GM18858 (cell line): Measurements from ENCODE around the gene UIMC1.
"Not testable (repeated sequence)": the region's sequence is repeated elsewhere in the genome, so short reads cannot be mapped to it uniquely, and the experiment has no call there.

ENCODE experiments used
- ATAC-seq: cut with Tn5 transposase; IDR thresholded peaks from one replicate; pipeline ENCODE4 v1.9.1; 2021; ENCODE audit not compliant: unreplicated experiment

Gene UIMC1

DNA sequence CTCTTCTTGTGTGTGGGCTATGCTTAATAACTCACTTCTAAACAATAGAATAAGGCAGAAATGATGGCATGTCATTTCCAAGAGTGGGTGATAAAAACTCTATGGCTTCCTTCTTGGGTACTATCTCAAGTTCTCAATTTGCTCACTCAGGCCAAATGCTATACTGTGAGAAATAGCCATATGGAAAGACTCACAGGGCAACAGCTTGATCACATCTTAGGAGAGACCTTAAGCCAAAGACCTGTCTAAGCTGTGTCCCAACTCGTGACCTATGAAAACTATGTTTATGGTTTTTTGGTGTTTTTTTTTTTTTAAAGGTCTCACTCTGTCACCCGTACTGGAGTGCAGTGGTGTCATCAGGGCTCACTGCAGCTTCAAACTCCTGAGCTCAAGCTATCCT is 2.1 kb upstream of the UIMC1 start:
- ATAC-seq = no peak

DNA sequence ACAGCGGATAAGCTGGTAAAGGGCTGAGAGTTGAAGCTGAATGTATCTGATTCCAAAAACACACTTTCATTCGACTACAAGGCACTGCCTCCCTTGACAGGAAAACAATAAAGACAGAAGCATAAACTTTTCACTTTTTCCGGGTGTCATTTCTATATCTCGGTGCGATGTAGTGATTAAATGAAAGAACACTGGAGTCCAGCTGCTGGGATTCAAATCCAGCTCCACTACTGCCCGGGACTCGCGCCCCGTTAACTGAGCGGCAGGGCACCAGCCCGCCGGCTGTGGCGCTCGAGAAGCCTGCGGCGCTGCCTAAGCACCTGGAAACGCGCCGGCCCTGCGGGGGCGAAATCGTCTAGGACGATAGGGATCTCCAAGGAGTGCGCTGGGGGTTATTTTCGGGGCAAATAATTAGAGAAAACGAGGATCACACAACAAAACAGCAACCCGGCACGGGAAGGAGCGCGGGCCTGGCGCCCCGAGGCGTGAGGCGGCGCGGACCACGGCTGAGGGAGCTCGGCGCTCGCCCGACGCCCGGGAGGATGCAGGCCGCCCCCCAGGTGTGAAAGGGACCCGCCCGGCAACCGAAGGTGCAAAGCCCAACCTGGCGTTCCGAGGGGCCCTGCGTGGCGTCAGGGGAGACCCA is 837 bp downstream of the UIMC1 start:
- ATAC-seq = peak; percentile 39

DNA sequence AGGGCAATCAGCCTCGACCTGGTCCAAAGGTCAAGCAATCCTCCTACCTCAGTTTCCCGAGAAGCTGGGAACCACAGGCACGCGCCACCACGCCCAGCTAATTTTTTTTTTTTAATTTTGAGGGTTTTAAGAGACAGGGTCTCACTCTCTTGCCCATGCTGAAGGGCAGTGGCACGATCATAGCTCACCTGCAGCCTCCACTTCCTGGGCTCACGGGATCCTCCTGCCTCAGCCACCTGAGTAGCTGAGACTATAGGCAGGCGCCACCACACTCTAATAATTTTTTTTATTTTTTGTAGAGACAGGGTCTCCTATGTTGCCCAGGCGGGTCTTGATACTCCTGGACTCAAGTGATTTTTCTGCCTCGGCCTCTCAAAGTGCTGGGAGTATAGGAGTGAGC is 1.6 kb downstream of the UIMC1 start:
- ATAC-seq = no peak

DNA sequence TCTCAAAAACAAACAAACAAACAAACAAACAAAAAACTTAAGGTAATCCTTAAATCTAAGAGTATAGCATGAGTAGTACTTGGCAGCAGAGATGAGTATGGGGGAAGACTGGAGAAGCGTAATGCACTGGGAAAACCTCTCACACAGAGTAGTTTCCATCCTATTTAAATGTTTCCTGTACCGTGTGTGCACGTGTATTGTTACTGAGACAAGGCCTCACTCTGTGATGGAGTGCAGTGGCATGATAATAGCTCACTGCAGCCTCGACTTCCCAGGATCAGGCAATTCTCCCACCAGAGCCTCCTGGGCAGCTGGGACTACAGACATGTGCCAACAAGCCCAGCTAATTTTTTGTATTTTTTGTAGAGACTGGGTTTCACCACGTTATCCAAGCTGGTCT is 2.9 kb downstream of the UIMC1 start:
- ATAC-seq = no peak

DNA sequence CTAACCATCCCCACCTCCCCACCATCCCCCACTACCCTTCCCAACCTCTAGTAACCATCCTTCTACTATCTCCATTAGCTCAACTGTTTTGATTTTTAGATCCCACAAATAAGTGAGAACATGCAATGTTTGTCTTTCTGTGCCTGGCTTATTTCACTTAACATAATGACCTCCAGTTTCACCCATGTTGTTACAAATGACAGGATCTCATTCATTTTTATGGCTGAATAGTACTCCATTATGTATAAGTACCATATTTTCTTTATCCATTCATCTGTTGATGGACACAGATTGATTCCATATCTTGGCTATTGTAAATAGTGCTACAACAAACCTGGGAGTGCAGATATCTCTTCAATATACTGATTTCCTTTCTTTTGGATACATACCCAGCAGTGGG is 7.1 kb downstream of the UIMC1 start:
- ATAC-seq = not testable (repeated sequence)

DNA sequence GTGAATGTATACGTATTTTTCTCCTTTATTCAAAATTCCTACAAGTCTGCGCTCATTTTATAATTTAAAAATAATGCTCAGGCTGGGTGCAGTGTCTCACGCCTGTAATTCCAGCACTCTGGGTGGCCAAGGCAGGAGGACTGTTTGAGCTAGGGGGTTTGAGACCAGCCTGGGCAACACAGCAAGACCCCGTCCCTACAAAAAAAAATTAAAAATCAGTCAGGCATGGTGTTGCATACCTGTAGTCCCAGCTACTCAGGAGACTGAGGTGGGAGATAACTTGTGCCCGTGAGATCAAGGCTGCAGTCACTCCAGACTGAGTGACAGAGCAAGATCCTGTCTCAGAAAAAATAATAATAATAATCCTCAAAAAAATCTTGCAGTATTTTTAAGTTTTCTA is 7.8 kb downstream of the UIMC1 start:
- ATAC-seq = no peak

DNA sequence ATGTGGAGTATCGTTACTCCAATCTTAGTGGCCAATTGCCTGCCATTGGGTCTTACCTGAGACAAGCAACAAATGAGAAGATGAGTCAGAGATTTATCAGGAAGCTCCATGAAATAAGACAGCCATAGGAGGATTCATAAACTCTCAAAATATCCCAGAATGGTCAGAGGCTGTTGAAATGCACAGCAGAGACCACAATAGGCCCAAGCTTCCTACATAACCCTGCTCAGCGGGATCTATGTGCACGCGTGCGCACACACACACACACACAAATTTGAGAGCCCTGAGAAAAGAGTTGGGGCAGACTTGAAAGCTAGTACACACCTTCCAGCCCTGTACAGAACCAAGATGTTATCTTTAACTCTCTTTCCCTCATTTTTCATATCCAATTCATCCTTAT is 9.8 kb downstream of the UIMC1 start:
- ATAC-seq = no peak

DNA sequence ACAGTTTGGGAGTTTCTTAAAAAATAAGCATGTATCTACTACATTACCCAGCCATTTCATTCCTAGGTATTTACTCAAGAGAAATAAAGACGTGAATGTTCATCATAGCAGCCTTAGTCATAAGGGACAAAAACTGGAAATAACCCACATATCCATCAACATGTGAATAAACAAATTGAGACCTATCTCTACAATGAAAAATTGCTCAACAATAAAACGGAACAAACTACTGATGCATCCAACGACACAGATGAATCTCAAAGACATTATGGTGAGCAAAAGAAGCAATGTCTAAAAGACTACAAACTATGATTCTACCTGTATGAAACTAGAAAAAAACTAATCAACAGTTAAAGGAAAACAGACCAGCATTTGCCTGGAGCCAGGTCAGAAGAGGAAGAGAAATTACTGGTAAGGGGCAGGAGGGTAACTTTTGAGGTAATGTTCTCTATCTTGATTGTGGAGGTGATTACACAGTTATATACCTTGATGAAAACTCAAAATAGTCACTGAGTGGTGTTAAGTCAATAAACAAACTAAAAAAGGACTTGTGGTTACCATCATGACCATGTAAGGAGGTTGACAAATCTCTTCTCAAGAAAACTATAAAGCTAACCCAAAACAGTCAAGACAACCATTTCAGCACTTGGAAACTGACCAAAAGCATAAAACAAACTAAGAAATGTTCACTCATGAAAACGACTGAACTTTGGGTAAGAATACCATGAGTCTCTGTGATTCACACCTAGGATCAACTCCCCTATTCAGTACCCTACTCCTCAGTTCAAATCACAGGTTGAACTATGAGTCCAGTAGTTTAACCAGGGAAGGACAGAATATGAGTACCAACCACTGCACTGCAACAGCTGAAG is 10.4 kb downstream of the UIMC1 start:
- ATAC-seq = peak; percentile 36

DNA sequence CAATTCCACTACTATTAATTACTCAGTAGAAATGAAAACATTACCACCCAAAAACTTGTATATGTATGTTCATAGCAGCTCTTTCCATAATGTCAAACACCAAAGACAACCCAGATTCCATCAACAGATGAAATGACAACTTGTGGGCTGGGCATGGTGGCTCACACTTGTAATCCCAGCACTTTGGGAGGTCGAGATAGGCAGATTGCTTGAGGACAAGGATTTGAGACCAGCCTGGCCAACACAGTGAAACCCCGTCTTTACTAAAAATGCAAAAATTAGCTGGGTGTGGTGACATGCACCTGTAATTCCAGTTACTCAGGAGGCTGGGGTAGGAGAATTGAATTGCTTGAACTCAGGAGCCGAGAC is 11.5 kb downstream of the UIMC1 start:
- no peak for ATAC-seq

DNA sequence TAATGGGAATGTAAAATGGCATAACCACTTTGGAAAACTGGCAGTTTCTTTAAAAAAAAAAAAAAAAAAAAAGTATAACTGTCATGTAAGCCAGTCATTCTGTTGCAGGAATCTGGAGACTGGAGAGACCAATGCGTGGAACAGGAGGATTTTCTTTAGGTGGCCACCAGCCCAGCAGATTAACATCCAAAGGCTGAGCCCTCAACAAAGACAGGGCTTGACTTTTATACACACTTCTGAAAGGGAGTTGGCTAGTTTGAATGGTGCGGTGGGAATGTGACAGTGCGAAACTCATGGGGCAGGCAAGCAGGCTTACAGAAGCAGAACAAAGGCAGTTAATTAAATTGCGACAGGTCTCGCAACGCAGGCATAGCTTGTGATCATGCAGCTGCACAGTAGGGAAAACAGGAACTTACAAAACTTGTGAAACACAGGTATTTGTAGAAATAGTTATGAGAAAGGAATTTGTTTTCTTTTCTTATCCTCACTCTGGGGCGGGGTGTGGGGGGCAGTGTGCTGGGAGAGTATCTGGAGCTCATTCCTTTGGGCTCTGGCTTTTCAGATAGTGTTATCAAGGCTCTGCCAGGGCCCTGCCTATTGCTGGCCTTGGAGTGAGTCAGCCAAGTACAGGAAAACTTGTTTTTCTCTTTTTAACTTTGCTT is 12.0 kb downstream of the UIMC1 start:
- ATAC-seq = no peak

DNA sequence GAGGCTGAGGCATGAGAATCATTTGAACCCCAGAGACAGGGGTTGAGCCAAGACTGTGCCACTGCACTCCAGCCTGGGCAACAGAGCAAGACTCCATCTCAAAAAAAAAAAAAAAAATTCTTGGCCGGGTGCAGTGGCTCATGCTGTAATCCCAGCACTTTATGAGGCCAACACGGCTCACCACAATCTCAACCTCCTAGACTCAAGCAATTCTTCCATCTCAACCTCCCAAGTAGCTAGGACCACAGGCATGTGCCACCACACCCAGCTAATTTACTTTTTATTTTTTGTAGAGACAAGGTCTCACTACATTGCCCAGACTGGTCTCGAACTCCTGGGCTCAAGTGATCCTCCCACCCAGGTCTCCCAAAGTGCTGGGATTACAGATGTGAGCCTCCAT is 13.5 kb downstream of the UIMC1 start:
- ATAC-seq = not testable (repeated sequence)

DNA sequence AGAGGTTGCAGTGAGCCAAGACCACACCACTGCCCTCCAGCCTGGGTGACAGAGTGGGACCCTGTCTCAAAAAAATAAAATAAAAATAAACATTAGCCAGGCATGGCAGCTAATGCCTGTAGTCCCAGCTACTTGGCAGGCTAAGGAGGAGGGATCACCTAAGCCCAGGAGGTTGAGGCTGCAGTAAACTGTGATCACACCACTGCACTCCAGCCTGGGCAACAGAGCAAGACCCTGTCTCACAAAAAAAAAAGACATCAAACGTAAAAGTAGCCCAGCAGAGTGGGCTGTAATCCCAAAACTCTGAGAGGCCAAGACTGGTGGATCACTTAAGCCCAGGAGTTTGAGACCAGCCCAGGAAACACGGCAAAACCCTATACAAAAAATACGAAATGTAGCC is 19.0 kb downstream of the UIMC1 start:
- no peak for ATAC-seq

DNA sequence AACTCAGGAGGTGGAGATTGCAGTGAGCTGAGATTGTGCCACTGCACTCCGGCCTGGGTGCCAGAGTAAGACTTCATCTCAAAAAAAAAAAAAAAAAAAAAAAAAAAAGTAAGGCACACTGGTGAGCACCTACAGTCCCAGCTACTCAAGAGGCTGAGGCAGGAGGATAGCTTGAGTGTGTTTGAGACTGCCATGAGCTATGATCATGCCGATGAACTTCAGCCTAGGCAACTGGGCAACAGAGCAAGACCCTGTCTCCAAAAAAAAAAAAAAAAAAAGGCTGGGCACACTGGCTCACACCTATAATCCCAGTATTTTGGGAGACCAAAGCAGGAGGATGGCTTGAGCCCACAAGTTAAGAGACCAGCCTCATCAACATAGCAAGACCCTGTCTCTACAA is 20.3 kb downstream of the UIMC1 start:
- ATAC-seq = no peak

DNA sequence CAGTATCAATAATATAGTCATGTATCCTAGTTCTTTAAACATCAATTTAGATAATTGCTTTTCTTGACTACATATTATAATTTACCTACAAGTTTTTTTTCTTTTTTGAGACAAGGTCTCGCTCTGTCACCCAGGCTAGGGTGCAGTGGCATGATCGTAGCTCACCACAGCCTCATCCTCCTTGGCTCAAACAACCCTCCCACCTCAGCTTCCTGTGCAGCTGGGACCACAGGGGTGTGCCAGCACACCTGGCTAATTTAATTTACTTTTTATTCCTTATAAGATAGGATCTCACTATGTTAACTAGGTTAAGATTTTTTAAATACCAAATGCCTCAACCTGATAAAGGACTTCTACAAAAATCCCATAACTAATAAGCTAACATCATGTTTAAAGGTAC is 21.1 kb downstream of the UIMC1 start:
- peak; percentile 47 for ATAC-seq

DNA sequence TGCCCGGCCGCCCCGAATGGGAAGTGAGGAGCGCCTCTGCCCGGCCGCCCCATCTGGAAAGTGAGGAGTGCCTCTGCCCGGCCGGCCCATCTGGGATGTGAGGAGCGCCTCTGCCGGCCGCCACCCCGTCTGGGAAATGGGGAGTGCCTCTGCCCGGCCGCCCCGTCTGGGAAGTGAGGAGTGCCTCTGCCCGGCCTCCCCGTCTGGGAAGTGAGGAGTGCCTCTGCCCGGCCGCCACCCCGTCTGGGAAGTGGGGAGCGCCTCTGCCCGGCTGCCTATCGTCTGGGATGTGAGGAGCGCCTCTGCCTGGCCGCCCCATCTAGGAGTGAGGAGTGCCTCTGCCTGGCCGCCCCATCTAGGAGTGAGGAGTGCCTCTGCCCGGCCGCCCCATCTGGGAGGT is 22.4 kb downstream of the UIMC1 start:
- ATAC-seq = not testable (repeated sequence)

DNA sequence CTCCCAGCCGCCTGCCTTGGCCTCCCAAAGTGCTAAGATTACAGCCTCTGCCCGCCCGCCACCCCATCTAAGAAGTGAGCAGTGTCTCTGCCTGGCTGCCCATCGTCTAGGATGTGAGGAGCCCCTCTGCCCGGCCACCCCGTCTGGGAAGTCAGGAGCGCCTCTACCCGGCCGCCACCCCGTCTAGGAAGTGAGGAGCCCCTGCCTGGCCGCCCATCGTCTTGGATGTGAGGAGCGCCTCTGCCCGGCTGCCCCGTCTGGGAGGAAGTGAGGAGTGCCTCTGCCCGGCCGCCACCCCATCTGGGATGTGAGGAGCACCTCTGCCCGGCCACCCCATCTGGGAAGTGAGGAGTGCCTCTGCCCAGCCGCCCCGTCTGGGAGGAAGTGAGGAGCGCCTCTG is 23.0 kb downstream of the UIMC1 start:
- ATAC-seq = not testable (repeated sequence)

DNA sequence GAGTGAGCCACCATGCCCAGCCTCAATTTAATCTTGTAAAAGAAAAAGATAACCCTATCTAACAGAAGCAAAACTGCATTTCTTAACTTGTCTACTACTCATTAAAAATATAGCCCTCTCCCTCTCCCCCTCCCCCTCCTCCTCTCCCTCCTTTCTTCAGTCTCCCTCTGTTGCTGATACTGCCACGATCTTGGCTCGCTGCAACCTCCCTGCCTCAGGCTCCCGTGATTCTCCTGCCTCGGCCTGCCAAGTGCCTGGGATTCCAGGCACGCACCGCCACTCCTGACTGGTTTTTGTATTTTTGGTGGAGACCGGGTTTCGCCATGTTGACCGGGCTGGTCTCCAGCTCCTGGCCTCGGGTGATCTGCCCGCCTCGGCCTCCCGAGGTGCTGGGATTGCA is 23.5 kb downstream of the UIMC1 start:
- not testable (repeated sequence) for ATAC-seq

DNA sequence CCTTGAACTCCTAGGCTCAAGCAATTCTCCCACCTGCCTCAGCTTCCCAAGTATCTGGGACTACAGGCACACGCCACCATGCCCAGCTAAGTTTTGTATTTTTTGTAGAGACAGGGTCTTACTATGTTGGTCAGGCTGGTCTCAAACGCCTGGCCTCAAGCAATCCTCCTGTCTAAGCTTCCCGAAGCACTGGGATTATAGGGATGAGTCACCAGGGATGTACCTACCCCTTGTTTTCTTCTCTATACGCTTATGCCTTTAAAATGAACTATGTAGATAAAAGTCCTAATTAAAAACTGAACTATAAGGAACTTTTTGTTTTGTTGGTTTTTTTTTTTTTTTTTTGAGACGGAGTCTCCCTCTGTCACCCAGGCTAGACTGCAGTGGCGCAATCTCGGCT is 25.8 kb downstream of the UIMC1 start:
- no peak for ATAC-seq

DNA sequence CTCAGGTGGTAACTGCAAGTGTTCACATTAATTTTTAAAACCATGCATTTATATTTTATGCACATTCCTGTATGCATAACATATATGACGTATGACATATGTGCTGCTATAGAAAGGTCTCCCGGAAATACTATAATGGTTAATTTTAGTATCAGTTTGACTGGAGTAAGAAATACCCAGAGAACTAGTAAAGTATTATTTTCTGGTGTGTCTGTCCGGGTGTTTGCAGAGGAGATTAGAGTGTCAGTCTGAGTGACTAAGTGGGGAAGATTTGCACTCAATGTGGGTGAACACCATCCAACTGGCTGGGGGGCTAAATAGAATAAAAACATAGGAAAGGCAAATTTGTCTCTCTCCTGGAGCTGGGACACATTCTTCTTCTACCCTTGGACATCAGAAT is 26.9 kb downstream of the UIMC1 start:
- no peak for ATAC-seq

DNA sequence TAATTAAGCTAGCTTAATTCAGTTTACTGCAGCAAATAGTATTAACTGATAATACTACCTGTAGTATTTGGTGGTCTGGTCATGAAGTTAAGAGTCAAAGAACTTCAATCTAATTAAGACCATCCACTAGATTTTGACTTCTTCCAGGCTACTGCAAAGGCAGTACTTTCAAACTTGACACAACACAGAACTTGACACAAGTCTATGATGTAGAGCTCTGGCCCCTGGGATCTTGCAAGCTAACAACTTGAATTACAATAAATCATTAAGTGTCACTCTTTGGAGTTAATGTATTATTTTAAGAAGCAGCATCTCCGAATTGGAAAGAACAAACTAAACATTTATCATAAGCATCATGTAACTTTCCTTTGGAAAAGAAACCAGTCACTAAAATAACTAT is 40.9 kb downstream of the UIMC1 start:
- no peak for ATAC-seq

DNA sequence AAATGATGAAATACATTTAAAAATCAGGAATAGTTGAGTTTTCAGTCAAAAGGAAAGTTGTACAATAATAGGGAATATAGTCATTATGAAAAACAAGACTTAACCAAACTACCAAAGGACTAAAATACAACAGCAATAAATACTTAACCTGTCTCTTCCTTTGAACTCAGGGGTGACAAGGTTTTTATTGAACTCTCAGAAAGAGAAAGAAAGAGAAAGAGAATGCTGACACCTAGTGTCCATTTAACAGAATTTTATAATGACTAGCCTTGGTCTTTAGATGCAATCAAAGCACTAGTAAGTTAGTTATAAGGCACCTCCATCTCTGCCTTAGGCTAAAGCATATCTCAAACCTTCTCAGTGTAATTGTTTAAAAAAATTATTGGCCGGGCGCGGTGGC is 47.5 kb downstream of the UIMC1 start:
- ATAC-seq = no peak

DNA sequence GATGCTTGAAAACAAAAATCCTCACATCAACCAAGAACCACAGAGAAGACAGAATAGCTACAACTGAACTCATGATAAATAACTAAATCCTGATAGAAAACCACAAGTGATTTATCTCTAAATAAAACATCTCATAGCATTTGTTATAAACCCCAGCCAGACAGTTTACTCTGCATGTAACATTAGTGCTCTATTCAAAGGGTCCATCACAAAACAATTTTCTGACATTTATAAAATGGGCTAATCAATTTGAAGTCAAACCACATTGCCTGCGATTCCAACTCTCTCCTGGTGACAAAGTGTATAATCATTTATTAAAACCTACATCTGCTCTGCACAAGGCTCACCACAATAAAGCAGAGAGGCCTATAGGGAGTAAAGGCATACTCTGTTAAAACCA is 49.8 kb downstream of the UIMC1 start:
- ATAC-seq = no peak
